Esophagus muscularis mucosa (tissue), 4 donors: ENCODE results near the gene KMT2E. TPM values are rescaled to one million over a fixed set of nuclear protein-coding genes. Genes with fewer than 3 reads are reported as not detected.

ENCODE experiments used
- DNase-seq: peaks from one replicate; pipeline ENCODE4 v3.0.0-alpha.2; 2017; ENCODE audit errors: extremely low spot score
- H3K27ac ChIP-seq, 4 donors: fragments of 200-600 bp; sonication (generic); replicated peaks in 1 of 4; 1 replicate in 3 of 4; 2 replicates in 1 of 4; pipeline ENCODE4 v1.5.1; 2016 to 2019; ENCODE audit warnings: mild to moderate bottlenecking in 1 of 4
- H3K27me3 ChIP-seq, 4 donors: fragments of 200-600 bp; sonication (generic); one replicate each; pipeline versions ENCODE4 v1.5.1 to v1.6.0; 2016 to 2019
- H3K36me3 ChIP-seq, 4 donors: fragments of 200-600 bp; sonication (generic); one replicate each; pipeline ENCODE4 v1.5.1; 2016 to 2019
- H3K4me1 ChIP-seq, 4 donors: fragments of 200-600 bp; sonication (generic); one replicate each; pipeline ENCODE4 v1.5.1; 2016 to 2019
- H3K4me3 ChIP-seq, 4 donors: fragments of 200-600 bp; sonication (generic); 1 replicate in 2 of 4; 2 replicates in 2 of 4; pipeline ENCODE4 v1.5.1; 2016 to 2019; ENCODE audit warnings: mild to moderate bottlenecking in 4 of 4, moderate library complexity in 1 of 4
- H3K9me3 ChIP-seq, 4 donors: fragments of 200-600 bp; sonication (generic); 1 replicate in 3 of 4; 2 replicates in 1 of 4; pipeline ENCODE4 v1.5.1; 2016 to 2019
- EP300 ChIP-seq: sonication (generic); formaldehyde crosslinking; IDR thresholded peaks from one replicate; pipeline ENCODE4 v1.6.1; 2017; ENCODE audit warnings: antibody characterized with exemption
- POLR2A ChIP-seq: fragments of 450-650 bp; IDR thresholded peaks from one replicate; pipeline ENCODE4 v1.6.1; 2017; ENCODE audit warnings: antibody characterized with exemption, moderate library complexity, mild to moderate bottlenecking, low read depth
- POLR2AphosphoS5 ChIP-seq, 2 donors: sonication (generic); formaldehyde crosslinking; IDR thresholded peaks; one replicate each; pipeline ENCODE4 v1.6.1; 2017; ENCODE audit warnings: antibody characterized with exemption in 2 of 2
- WGBS: methylation state at CpG from one replicate; pipeline ENCODE4 v1.1.5; 2018; 5-methylcytosine and 5-hydroxymethylcytosine counted together
- intact Hi-C: fragments of 100-400 bp; cut with DNase I; formaldehyde crosslinking; loops from one replicate; pipeline ENCODE4 v1.15.1; 2023
- total RNA-seq, 4 donors: library from RNA; depleted of rRNA; stranded (reverse); fragments of >200 nt; gene quantifications; one replicate each; pipeline versions ENCODE4 v1.1.0 to v1.2.1, GENCODE V29; 2016
- TF ChIP-seq, protein P1 (sequence below), 3 experiments: fragments of 200-600 bp in 2 of 3; fragments of 450-650 bp in 1 of 3; sonication (generic) in 2 of 3; IDR thresholded peaks; one replicate each; pipeline ENCODE4 v1.5.1; 2017 to 2019; ENCODE audit warnings: antibody characterized with exemption in 3 of 3, mild to moderate bottlenecking in 2 of 3, moderate library complexity in 1 of 3

The KMT2E gene
- 100 to 1,000 TPM in 2 of 4 donors, 10 to 100 TPM in 2; 77.0 to 109 (median 94.0) TPM for total RNA-seq

- H3K36me3 ChIP-seq = no peaks in the 10 kb centered on the region
- peak within 1 kb of the TSS; percentile 95 to 100 (median 100) for H3K27ac ChIP-seq
- H3K4me3 ChIP-seq = peak within 1 kb of the TSS; percentile 67 to 90 (median 86)
- DNase-seq = peak; percentile 96
- H3K9me3 ChIP-seq = no peaks in the 10 kb centered on the region
- 0% methylated on average over 2 of the region's 69 CpGs for WGBS
- H3K4me1 ChIP-seq = peaks cover 21 to 45% (median 35%) of the 10 kb centered on the region in 4 donors
- peak; percentile 21 for TF ChIP-seq POLR2A
- TF ChIP-seq, protein P1, sequence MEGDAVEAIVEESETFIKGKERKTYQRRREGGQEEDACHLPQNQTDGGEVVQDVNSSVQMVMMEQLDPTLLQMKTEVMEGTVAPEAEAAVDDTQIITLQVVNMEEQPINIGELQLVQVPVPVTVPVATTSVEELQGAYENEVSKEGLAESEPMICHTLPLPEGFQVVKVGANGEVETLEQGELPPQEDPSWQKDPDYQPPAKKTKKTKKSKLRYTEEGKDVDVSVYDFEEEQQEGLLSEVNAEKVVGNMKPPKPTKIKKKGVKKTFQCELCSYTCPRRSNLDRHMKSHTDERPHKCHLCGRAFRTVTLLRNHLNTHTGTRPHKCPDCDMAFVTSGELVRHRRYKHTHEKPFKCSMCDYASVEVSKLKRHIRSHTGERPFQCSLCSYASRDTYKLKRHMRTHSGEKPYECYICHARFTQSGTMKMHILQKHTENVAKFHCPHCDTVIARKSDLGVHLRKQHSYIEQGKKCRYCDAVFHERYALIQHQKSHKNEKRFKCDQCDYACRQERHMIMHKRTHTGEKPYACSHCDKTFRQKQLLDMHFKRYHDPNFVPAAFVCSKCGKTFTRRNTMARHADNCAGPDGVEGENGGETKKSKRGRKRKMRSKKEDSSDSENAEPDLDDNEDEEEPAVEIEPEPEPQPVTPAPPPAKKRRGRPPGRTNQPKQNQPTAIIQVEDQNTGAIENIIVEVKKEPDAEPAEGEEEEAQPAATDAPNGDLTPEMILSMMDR (IDR thresholded peaks at IDR 0.05) = peak in 1 of 3 experiments; percentile 10
- TF ChIP-seq EP300 = no peak
- TF ChIP-seq POLR2AphosphoS5 (IDR thresholded peaks at IDR 0.05) = peak in 1 of 2 donors; percentile 22
- intact Hi-C loops = loop anchor here (2.0 kb wide), 1 partner anchor 29 kb away; no protein-coding TSS in a partner anchor
- no peaks in the 10 kb centered on the region for H3K27me3 ChIP-seq
These were observed at the start of gene KMT2E for GRCh38 chr7:105013816-105014692. KMT2E (plus strand) TSS chr7:105014205; CDS start chr7:105040953, 26,748 bp downstream.

- DNase-seq = no peak
- H3K36me3 ChIP-seq = no peaks in the 10 kb centered on the region
- 62% methylated on average over 6 of the region's 6 CpGs for WGBS
- H3K27ac ChIP-seq = peak overlapping the region; percentile 47 to 75 (median 66)
- no peak overlapping the region for H3K4me3 ChIP-seq
- H3K27me3 ChIP-seq = no peaks in the 10 kb centered on the region
- H3K9me3 ChIP-seq = no peaks in the 10 kb centered on the region
- peaks cover 23 to 82% (median 73%) of the 10 kb centered on the region in 4 donors for H3K4me1 ChIP-seq
- TF ChIP-seq EP300 (no peak), POLR2AphosphoS5 (IDR thresholded peaks at IDR 0.05) (no peak), POLR2A (no peak)
- TF ChIP-seq, protein P1 (IDR thresholded peaks at IDR 0.05) = no peak
- intact Hi-C loops = no loop called here
These were observed 49.3 kb upstream of the KMT2E start for GRCh38 chr7:104964626-104965236.

DNA sequence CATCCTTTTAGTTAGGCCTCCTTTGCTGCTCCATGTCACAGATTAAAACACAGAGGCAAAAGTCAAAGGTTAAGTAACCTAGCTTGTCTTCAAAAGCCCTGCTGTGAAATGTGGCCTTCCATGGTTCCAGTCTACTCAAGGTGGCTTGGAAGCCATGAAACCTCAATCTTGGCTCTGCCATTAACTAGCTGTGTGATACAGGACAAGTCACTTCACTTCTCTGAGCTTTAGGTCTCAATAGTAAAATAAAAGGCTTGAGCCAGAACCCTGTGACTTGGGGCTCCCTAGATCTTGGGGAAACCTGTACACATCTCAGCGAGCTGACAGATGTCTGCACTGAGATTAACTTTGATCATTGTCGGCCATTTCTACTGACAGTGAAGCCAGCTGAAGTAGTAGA is 48.0 kb upstream of the KMT2E start:
- Histone ChIP-seq H3K4me1 (peaks cover 22 to 81% (median 74%) of the 10 kb centered on the region in 4 donors), H3K36me3 (no peaks in the 10 kb centered on the region), H3K27ac (no peak overlapping the region), H3K4me3 (no peak overlapping the region), H3K9me3 (no peaks in the 10 kb centered on the region), H3K27me3 (no peaks in the 10 kb centered on the region)
- intact Hi-C loops = no loop called here
- no peak for DNase-seq
- 100% methylated on average over 2 of the region's 2 CpGs for WGBS
- TF ChIP-seq POLR2A (no peak), POLR2AphosphoS5 (IDR thresholded peaks at IDR 0.05) (no peak), EP300 (no peak)
- TF ChIP-seq, protein P1 (IDR thresholded peaks at IDR 0.05) = no peak

DNA sequence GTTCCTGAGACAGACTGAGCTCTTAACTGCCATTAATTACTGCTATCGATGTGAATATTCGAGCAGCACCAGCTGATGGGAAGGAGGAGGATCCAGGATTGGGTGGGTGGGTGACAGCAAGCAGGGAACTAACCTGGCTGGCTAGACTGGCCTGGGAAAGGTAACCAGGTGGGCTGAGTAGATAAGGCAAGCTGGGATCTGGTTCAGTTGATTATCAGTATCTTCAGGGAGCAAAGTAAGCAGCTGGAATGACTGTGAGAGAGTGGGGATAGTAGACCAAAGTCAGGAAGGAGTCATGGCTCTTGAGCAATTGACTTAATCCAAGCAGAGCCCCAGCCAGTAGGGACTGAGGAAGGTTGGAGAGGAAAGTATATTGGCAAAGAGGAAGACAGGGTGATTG is 46.9 kb upstream of the KMT2E start:
- peaks cover 25 to 81% (median 76%) of the 10 kb centered on the region in 4 donors for H3K4me1 ChIP-seq
- WGBS = 80% methylated on average over 1 of the region's 2 CpGs

More for the DNA sequence above, 46.9 kb upstream of the KMT2E start:
- no peak overlapping the region for H3K4me3 ChIP-seq
- intact Hi-C loops = no loop called here
- no peaks in the 10 kb centered on the region for H3K27me3 ChIP-seq
- no peak for TF ChIP-seq POLR2A
- no peak for TF ChIP-seq EP300
- TF ChIP-seq, protein P1 (IDR thresholded peaks at IDR 0.05) = no peak
- no peak for TF ChIP-seq POLR2AphosphoS5 (IDR thresholded peaks at IDR 0.05)
- peak overlapping the region in 1 of 4 donors; percentile 42 for H3K27ac ChIP-seq
- no peaks in the 10 kb centered on the region for H3K9me3 ChIP-seq
- DNase-seq = no peak
- H3K36me3 ChIP-seq = no peaks in the 10 kb centered on the region
